GM18508 (cell line): ENCODE results near the gene MRPS14.

Source experiments
- ATAC-seq: cut with Tn5 transposase; IDR thresholded peaks from one replicate; pipeline ENCODE4 v1.9.1; 2021; ENCODE audit warnings: moderate number of reproducible peaks; ENCODE audit not compliant: insufficient read depth, unreplicated experiment

MRPS14 gene

DNA sequence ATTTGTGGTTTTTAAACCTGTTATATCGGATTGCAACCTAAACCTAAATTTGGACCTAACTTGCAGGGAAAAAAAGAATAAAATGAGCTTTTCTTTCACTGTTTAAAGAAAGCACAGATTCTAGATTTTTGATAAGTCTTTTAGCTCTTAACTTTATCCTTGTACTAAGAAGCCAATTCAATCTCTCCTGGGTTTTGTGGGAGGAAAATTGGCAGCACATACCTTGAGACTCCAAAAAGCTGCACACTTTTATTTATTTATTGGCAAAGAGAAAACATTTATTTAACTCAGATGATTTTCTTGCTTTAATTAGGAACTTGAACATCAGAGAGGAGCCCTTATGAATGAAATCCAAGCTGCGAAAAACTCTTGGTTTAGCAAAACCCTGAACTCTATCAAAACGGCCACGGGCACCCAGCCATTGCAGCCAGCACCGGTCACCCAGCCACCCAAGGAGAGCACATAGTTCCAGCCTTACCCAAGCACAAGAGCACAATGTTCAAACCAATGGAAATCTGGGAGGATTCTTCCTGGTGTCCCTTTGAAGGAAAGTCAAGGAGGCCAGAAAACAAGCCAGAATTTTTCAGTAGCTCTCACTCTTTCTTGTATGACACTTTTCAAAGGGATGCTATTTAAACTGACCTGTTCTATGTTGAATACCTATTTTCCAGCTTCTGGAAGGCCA, 33.5 kb downstream of the MRPS14 start:
- ATAC-seq = no peak

DNA sequence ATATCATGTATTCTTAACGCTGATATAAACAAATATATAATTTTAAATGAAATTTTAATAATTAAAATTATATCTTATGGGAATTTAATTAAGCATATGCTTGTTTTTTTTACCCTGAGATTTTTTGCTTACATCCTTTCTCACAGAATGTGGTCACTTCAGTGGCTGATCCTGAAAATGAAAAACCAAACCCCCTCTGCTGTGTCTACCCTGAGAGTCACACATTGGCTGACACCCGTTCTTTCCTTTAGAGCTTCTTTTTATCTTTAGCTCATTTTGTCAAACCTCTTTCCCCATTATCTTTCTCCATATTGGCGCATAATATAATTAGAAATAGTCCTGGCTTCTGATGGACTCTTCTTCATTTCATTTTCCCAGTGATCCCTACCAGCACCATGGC, 34.2 kb downstream of the MRPS14 start:
- no peak for ATAC-seq

DNA sequence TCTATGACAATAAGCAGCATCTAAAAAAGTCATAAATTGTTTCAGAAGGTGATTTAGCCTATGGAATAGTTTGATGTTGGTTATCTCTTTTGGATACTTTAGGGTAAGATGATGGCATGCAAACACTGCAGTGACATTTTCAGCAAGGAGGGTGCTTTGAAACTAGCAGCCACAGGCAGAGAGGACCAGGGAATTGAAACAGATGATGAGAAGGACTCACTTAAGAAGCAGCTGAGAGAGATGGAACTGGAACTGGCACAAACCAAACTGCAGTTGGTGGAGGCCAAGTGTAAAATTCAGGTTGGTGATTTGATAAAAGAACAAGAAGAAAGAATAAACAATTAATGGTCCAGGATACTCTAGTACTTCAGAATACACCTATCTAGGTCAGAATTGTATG, 34.7 kb downstream of the MRPS14 start:
- ATAC-seq = no peak

DNA sequence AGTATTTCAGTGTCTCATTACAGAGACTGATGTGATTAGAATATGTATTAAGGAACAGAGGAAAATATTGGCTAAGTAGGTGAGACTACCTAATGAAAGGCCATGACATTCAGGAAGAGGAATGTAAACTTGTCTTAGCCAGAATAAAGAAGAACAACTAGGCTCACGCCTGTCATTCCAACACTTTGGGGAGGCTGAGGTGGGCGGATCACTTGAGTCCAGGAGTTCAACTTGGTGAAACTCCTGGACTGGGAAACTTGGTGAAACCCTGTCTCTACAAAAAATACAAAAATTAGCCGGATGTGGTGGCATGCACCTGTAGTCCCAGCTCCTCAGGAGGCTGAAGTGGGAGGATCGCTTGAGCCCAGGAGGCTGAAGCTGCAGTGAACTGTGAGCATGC, 38.3 kb downstream of the MRPS14 start:
- no peak for ATAC-seq

DNA sequence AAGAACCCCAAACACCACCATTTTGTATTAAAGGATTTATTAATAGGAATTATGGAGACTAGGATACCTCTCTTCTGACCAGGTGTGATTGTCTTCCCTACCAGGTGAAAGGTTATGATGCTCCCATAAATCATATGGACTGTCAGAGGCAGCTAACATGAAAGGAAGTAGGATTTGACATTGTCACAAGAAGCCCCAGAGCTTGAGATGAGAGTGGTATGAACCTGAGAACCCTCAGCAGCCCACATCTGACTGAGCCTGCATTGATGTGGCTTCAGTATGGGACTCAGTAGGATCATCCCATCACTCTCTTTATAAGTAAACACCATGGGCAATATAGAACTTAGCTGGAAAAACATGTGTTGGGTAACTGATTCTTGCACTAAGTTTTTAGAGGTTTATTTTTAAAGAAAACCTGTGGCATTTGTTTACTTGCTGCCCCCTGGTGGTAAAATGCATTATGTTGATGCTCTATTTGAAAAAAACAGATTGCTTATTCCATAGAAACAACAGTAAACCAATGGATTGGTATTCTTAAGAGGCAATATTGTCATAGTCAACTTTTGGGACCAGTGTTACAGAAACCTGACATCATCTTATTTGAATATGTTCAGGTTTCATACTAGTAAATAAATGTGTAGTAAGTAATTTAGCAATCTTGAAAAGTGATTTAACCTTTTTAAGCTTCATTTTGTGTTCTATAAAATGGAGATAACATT, 40.1 kb downstream of the MRPS14 start:
- ATAC-seq = no peak

DNA sequence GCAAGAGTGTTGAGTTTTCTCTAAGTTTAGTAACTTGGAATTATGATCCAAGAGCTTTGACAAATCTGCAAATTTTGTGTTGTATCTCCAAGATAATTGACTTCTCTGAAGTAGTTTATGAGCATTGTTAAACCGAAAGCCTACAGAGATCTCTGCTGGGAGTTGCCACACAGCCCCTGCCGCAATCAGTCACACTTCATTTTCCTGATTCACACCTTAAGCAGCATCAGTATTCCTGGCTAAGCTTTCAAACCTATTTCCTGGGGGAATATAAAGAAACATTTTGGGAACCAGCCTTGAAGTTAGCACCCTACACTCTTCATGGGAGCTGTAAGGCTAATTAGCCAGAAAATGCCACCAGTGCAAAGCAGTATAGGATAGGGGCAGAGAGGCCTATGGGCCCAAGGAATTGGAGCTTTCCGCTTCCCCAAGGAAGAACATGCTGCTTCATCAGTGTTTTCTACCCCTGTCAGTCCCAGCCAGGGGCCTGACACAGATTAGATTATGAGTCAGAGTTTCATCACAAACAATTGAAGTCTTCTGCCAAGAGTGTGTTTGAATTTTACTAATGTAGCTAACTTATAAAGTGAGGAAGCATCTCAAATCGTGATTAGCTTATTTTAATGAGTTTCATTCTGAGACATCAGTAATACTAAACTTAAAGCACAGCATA, 46.7 kb downstream of the MRPS14 start:
- no peak for ATAC-seq

DNA sequence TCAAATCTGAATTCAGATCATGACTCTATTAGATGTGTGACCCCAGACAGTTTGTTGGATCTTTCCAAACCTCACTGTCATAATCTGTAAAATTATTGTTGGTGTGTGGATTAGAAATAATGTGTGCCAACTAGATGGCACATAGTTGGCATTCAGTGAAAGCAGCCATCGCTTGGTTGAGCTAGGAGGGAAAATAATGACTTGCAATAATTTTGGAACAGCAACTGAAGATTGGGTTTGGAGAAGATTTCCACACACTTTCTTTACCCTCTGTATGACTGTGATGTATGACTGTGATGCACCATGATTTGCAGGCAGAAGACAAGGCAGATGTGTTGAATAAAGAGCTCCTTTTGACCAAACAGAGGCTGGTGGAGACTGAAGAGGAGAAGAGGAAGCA, 47.5 kb downstream of the MRPS14 start:
- no peak for ATAC-seq

DNA sequence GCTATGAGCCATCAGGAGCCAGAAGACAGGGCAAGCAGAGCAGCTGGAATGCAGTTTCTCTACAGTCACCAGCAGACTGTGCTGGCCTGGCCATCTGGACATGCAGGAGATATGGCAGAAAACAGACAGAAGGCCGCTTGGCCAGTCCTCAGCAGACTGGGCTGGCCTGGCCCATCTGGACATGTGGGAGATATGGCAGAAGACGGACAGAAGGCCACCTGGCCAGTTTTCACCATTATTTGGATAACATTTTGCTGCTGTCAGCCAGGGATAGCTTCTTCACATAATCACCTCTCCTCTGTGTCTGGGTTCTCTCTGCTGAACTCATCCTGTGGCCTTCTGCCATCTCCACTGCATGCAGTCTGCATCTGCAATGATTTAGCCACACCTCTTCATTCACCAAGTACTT, 48.5 kb downstream of the MRPS14 start:
- no peak for ATAC-seq

DNA sequence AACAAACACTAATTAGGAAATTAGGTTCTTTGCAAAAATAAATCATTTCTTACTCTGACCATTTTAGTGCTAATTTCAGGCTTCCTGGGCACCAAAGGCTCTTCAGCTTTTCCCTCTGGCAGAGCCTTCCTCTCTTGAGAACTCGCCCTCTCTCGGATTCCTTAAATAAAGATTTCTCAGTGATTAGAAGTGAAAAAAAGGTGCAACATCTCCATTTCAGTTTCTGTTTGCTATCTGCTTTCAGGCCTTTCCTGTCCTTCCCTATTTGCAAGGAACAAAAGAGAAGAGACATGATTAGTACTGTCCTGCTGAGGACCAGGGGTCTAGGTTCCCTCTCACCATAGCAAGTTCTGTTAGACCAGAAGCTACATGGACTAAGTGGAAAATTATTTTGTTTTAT, 51.3 kb downstream of the MRPS14 start:
- no peak for ATAC-seq

DNA sequence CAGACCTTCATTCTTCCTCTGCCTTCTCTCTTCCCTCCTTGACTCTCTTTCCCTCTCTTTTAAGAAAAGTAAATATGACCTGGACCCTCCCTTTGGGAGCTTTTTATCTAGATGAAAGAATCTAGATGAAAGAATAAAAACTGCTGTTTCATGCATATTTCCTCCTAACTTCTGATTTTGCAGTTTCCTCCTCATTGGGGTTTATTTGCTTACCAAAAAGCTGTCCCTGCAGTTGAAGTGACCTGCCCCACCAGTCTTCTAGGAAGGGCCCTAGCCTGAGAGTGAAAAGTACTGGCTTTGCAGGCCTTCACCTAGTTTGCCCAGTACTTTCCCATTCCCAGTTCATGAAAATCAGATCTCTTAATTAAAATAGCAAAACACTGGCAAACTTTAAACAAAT, 51.8 kb downstream of the MRPS14 start:
- ATAC-seq = no peak

DNA sequence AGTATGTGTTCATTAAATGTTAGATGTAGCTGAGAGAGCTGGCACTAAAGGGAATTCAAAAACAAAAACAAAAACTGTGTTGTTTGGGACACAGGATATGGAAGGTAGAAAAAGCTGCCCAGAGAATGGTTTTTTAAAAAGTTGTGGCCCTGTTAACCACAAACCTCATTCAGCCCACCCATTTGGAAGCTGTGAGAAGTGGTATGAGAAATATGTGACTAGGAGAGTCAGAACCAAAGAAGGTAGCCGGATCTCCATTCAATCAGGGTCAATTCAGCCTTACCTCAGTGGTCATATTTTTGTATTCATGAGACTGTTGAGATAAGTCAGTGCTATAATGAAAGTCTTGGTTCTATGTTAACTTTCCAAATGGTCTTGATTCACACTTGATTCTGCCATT, 53.2 kb downstream of the MRPS14 start:
- peak; percentile 47 for ATAC-seq

DNA sequence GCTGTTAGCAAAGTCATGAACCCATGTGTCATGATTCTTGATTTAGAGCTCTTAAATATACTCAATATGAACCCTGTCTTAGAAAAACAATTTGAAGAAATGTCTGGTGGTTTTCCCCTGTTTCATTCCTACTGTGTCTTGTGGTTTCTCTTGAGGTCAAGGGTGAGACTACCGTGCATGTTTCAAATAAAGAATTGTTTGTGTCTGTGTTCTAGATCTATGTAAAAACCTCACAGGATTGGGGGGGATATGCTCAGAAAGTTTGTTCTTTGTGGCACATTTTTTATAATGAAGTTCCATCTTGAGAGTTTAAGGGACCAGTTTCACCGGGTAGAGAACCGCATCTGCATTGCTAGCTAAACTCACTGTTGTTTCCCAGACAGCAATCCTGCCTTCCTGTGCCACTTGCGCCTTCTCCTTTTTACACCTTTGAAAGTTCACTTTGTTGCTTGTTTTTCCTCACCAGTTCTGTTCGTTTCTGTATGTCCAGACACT, 54.4 kb downstream of the MRPS14 start:
- ATAC-seq = peak; percentile 66

DNA sequence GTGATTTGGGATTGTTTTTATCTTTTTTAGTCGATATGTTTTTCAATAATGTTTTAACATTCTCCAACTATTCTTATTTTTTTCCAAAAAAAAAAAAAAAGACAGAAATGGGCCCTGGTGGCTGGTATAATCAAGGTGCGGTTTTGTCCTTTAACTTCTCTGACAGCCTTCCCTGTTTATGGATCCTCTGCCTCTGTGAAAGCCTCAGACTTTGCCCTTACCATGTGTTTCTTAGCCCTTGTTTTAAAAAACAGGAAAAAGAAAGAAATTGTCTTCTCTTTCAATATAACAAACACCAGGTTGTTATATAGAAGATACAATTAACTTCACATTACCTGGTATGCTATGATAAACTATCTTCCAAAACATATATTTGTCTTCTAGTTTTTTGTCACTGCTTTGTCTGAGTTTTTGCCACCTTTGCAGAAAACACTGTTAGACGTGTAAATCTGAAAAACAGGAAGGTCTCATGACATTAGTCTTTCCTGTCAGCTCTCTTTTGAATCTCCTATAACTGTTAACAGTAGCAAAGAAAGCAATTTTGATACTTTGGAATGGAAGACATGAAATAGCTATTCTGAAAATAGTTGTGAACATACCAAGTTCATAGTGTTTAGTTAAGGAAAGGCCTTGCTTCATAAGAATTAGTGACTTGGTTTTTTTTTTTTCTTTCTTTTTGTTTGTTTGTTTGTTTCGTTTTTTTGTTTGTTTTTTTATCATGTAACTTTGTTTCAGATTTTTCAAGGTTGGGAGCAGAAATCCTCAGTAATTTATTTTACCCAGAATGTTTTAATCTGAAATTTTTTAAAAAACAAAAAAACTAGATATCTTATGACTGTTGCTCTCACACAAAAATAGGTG, 55.1 kb downstream of the MRPS14 start:
- no peak for ATAC-seq

DNA sequence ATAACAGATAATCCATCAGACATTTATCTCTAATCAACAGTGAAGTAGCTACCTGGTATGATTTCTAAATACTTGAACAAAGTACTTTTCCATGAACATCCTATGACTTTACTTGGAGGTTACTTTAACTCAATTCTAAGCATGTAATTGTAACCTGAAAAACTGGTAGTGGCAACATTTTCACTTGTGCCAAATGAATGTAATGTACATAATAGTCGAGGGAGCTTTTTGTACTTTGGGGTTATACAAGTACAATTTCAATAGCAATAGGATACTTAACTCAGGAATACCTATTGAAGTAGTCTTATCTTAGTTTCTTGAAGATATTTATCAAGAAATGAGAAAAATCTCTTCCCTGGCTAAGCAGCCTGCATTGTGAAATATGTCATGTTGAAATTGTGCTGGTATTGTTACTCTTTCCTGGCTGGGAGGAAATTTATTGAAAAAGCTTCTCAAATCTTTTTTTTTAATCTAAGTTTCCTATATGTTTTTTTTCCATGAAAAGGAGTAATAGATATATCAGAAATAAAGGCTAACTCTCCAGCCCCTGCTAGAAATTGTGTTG, 57.1 kb downstream of the MRPS14 start:
- ATAC-seq = no peak

DNA sequence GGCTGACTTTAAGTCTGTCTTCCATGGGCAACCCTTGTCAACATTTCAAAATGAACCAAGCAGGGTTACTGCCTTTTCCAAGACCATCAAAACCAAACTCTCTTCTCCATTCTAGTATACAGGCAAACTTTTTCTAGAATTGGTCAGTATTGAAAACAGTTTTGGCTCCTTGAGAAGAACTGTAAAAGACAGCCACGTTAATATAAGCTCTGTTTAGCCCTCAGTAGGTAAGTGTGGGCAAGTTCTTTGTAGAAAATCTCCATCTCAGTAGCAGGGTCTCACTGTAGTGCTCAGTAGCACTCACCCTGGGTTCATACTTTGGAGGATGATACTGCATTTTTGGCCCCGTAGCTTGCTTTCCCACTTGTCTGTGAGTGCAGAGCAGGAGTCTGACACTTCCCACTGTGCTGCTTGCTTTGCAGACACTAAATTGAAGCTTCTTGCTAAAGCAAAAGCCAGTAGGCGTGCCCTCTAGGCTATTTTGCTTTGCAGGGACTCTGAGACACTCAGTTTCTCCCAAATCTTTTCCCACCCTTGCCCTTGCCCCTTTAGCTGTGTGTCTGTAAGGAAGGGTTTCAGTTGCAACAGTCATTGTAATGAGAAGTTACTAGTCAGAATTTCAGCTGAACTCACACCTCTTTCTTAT, 57.7 kb downstream of the MRPS14 start:
- no peak for ATAC-seq

DNA sequence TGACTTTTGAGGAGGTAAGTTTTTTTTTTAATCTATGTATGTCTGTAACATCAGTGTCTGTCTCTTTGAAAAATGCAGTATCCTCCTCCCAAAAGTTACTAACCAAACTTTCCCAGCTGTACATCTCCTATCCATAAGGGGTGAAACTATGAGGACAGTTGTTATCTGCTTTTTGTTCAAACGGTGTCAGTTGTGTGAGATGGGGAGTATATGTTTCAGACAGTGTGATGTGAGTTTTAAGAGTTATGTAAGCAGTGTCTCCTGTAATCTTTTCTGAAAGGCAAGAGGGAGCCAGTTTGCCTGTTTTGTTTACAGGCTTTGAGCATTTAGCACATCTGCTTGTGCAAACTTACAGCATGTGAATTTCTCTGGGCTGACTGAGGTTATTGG, 58.3 kb downstream of the MRPS14 start:
- ATAC-seq = no peak

DNA sequence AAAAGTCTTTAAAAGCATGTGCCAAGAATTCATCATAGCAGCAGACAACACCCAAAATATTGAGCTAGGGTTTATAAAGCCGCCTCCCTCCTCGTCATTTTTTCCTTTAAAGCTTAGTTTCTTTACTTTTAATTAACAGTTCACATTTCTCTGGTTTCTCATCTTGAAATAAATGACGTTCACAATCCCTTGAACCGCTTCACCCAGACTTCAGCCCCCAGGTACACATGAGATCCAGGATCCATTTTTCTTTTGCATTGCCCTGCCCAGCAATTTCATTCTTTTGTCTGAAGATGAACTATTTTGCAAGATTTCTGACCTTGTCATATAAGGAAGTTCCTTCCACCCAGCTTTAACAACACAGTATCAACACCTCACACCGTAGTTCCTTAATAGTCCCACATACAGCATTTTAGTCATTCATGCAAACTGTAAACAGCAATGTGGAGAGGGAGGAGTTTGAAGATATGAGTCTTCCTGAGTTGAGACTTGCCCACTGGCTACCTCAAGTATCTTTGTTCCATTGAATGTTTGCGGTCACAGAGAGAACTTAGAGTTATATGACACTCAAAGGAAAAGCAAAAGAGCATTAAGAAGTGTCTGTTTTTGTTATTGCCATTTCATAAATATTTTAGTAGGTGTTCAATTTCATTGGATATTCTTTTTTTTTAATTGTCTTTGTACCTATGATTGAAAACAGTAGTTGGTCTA, 58.8 kb downstream of the MRPS14 start:
- no peak for ATAC-seq

DNA sequence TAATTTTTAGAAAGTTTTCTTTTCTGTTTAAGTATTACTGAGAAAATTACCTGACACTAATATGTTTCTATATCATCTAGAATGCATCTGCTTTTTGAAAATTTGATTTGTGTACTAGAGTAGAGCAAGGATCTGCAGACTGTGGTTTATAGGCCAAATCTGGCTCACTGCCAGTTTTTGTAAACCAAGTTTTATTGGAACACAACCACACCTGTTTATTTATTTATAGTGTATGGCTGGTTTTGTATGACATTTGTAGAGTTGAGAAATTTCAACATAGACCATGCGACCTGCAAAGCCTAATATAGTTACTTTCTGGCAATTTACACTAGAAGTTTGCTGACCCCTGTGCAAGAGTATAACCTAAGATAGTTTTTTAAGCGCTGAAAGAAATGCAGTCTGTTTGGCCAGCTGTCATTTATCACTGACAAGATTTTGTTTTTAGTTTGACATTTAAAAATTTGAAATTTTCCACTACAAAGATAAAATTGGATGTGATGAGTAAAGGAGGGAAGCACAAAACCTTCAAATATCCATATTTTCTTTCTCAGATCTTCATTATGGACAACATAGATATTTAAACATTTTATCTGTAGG, 59.6 kb downstream of the MRPS14 start:
- no peak for ATAC-seq
